Stimulated activated CD4-positive, alpha-beta T cell treated with anti-CD3 and anti-CD28 coated beads, Interleukin-12 subunit alpha, Interleukin-12 subunit beta, amount 100 ng/mL, for 24 hours (primary cell): Measurements from ENCODE around the gene NES.

ENCODE experiments used
- DNase-seq, 2 experiments: peaks; one replicate each; pipeline ENCODE4 v3.0.0-alpha.2; 2020; ENCODE audit warnings: low read depth in 2 of 2

The NES gene

DNA sequence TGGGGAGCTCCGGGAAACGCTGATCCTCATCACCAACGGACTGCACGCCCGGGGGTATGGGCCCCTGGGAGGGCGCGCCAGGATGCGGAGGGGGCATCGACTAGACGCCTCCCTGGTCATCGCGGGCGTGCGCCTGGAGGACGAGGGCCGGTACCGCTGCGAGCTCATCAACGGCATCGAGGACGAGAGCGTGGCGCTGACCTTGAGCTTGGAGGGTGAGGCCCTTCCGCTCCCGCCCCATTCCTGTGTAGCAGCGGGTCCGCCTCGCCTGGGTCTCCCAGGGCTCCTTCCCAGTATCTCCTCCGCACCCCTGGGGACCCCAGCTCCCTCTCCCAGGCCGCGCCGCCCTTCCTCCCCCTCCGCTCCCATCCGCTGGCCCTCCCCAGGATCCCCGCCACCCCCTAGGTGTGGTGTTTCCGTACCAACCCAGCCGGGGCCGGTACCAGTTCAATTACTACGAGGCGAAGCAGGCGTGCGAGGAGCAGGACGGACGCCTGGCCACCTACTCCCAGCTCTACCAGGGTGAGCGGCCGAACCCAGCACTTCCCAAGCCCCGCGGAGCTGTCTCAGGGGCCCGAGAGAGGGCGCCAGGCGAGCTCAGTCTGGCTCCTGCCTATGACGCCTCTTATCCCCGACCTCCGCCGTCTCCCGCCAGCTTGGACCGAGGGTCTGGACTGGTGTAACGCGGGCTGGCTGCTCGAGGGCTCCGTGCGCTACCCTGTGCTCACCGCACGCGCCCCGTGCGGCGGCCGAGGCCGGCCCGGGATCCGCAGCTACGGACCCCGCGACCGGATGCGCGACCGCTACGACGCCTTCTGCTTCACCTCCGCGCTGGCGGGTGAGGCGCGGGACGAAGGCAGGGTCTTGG lies 53.0 kb downstream of the NES start:
- DNase-seq: no peak

DNA sequence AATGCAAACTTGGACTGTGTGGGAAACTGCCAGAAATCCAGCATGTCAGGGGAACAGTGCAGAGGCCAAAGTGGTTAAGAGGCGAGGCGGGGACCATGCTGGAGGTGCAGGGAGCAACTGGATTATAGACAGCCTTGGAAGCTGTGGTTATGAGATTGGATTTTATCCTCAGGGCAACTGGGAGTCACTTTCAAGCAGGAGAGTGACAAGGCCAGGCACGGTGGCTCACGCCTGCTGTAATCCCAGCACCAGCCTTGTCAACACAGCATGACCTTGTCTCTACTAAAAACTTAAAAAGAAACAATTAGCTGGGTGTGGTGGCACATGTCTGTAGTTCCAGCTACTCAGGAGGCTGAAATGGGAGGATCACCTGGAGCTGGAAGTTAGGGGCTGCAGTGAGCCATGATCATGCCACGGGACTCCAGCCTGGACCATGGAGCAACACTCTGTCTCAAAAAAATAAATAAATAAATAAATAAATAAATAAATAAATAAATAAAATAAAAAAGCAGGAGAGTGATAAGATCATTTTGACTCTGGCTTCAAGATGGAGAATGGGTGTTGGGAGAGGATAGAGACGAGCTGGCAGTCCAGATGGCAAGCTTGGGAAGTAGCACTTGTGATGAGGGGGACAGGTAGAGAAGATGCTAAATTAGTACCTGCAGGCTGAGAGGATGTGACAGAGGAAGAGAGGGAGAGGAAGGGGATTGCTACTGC lies 54.5 kb downstream of the NES start:
- DNase-seq: no peak

DNA sequence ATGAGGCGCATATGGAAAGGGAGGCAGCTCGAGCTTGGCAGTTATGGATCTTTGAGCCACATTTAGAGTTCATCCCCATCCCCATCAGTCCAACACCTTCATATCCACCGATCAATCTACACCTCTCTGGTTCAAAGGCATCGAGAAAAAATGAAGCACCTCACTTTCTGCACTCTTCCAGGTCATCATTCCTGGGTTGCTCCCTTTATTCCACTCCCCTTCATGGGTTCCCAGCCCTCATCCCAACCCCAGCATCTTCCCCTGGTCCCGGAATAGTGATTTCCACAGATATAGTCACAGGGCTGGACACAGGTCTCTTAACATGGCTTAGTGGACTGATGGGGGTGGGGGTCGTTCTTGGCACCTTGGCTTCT lies 57.6 kb downstream of the NES start:
- no peak for DNase-seq

DNA sequence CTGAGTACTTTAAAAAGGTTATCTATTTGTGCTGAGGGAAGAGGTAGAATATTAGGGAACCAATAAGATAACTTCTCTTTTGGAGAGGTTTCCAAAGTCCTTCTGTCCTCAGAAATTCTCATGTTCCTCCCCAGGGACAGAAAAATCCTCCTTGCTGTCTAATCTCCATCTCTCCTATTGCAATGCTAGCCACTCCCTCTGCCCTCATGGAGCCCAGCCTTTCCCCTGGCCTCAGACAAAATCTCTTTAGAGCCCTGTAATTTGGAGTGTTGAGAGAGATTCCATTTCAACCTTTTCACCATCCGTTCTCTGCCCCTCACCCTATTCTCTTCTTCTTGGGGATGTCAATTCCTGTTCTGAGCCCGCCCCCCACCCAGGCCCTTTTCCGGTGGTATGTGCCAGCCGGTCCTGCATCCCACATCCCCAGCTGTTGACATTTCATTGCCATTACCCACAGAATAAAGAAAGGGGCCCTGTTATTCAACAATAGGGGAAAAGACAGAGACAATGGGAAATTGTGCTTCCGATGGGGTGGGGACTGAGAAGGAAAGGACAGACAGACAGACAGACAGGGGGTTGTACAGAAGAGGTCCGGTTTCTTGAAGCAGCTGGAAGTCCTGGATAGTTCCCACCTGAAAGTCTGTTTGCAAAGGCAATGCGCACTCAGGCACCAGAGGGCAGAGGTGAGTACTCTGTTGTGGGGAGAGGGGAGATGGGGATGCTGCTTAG lies 58.2 kb downstream of the NES start, which contains the start of gene HAPLN2:
HAPLN2 (plus strand) TSS at position 563 of the 729 bp plus-strand sequence. CDS start 4,076 bp downstream, outside the sequence.
- DNase-seq: no peak
